Cortex of kidney (tissue), 1 donor: ENCODE data around the gene GPR141.

Source experiments
- DNase-seq: peaks from one replicate; lab custom pipeline; 2025; lab: John Stamatoyannopoulos, UW

GPR141 gene

GRCh38 chr7:37784015-37784414, 100.4 kb downstream of the GPR141 start:
- no peak for DNase-seq

- DNase-seq = no peak
Observed at GRCh38 chr7:37786741-37787569, 103.4 kb downstream of the GPR141 start.
